ENCODE results near the gene CCDC15.

The CCDC15 gene

GRCh38 chr11:125056931-125057692 lies 103.1 kb downstream of the CCDC15 start:
- intact Hi-C loops (cut with DNase I) = no loop called here
- no peak for DNase-seq

GRCh38 chr11:125057693-125058016 lies 103.7 kb downstream of the CCDC15 start:
- no peak for DNase-seq
- intact Hi-C loops (cut with DNase I) = no loop called here

- intact Hi-C loops (cut with DNase I) = no loop called here
- DNase-seq = no peak
These were observed 107.3 kb downstream of the CCDC15 start for GRCh38 chr11:125061281-125061680.

- peak in 1 of 42 donors; percentile 44 for DNase-seq
These were observed 108.4 kb downstream of the CCDC15 start for GRCh38 chr11:125062218-125062930.

GRCh38 chr11:125062931-125063428 lies 109.0 kb downstream of the CCDC15 start, which contains the start of gene SLC37A2:
Gene SLC37A2, plus strand, starts transcription at chr11:125063305. Its CDS starts 63 bp downstream, at chr11:125063368.
- peak in 40 of 42 donors; percentile 39 to 81 (median 60) for DNase-seq
- intact Hi-C loops (cut with DNase I) = no loop called here

More at GRCh38 chr11:125062218-125062930, 108.4 kb downstream of the CCDC15 start:
- intact Hi-C loops (cut with DNase I) = no loop called here

- intact Hi-C loops (cut with DNase I) = no loop called here
- DNase-seq = peak in 3 of 42 donors; percentile 5 to 39 (median 34)
These were observed 109.5 kb downstream of the CCDC15 start for GRCh38 chr11:125063429-125064043.

GRCh38 chr11:125064070-125064469 lies 110.1 kb downstream of the CCDC15 start:
- no peak for DNase-seq
- intact Hi-C loops (cut with DNase I) = no loop called here

- intact Hi-C loops (cut with DNase I) = no loop called here
- no peak for DNase-seq
These were observed 114.4 kb downstream of the CCDC15 start for GRCh38 chr11:125068368-125068767.

GRCh38 chr11:125069008-125069407 lies 115.0 kb downstream of the CCDC15 start:
- intact Hi-C loops (cut with DNase I) = no loop called here
- no peak for DNase-seq

GRCh38 chr11:125069796-125070195 lies 115.8 kb downstream of the CCDC15 start:
- intact Hi-C loops (cut with DNase I) = no loop called here
- DNase-seq = peak in 1 of 42 donors; percentile 17

GRCh38 chr11:125070699-125071254 lies 116.8 kb downstream of the CCDC15 start:
- peak in 28 of 42 donors; percentile 18 to 67 (median 46) for DNase-seq

GRCh38 chr11:125071435-125071834 lies 117.4 kb downstream of the CCDC15 start:
- intact Hi-C loops (cut with DNase I) = no loop called here
- DNase-seq = peak in 2 of 42 donors; percentile 34 to 39

More at GRCh38 chr11:125070699-125071254, 116.8 kb downstream of the CCDC15 start:
- intact Hi-C loops (cut with DNase I) = no loop called here

- intact Hi-C loops (cut with DNase I) = no loop called here
- no peak for DNase-seq
These were observed 117.8 kb downstream of the CCDC15 start for GRCh38 chr11:125071846-125072217.

- peak in 24 of 42 donors; percentile 14 to 63 (median 40) for DNase-seq
- intact Hi-C loops (cut with DNase I) = no loop called here
These were observed 118.4 kb downstream of the CCDC15 start for GRCh38 chr11:125072218-125072960.

GRCh38 chr11:125072961-125073590 lies 119.1 kb downstream of the CCDC15 start:
- intact Hi-C loops (cut with DNase I) = no loop called here
- peak in 1 of 42 donors; percentile 34 for DNase-seq

- DNase-seq = peak in 1 of 42 donors; percentile 25
- intact Hi-C loops (cut with DNase I) = no loop called here
These were observed 119.8 kb downstream of the CCDC15 start for GRCh38 chr11:125073616-125074483.

GRCh38 chr11:125074511-125075241 lies 120.7 kb downstream of the CCDC15 start:
- DNase-seq = peak in 1 of 42 donors; percentile 28
- intact Hi-C loops (cut with DNase I) = no loop called here
